ENCODE results near the gene TLE3. TPM values are rescaled to one million over a fixed set of nuclear protein-coding genes. Genes with fewer than 3 reads are reported as not detected.
A peak's percentile ranks its signal among the peaks of the same experiment; 100 is the strongest.
"Not testable (repeated sequence)": the region's sequence is repeated elsewhere in the genome, so short reads cannot be mapped to it uniquely, and the experiment has no call there.

The TLE3 gene
- total and polyA plus RNA-seq, 2 experiments from 2014 or later = 20.5 to 38.2 TPM

- H3K4me1 ChIP-seq (ENCODE audit: low read depth) = no peaks in the 10 kb centered on the region
- H3K4me3 ChIP-seq = no peak overlapping the region
- DNase-seq (ENCODE audit: low read depth in 1 of 2, low spot score in 1 of 2) = no peak
- peaks cover 26% of the 10 kb centered on the region for H3K27me3 ChIP-seq
- no peaks in the 10 kb centered on the region for H3K9me3 ChIP-seq (ENCODE audit: low read depth)
- H3K27ac ChIP-seq = no peak overlapping the region
- H3K36me3 ChIP-seq = no peaks in the 10 kb centered on the region
- TF ChIP-seq CTCF (IDR thresholded peaks at IDR 0.05; ENCODE audit: low read depth, low read length) = no peak
These were observed 16.5 kb upstream of the TLE3 start for GRCh38 chr15:70114221-70114620.

GRCh38 chr15:70113304-70113700, 15.6 kb upstream of the TLE3 start:
- no peaks in the 10 kb centered on the region for H3K9me3 ChIP-seq (ENCODE audit: low read depth)
- TF ChIP-seq CTCF (IDR thresholded peaks at IDR 0.05; ENCODE audit: low read depth, low read length) = no peak

GRCh38 chr15:70112572-70113303, 15.0 kb upstream of the TLE3 start:
- H3K36me3 ChIP-seq; H3K4me3 ChIP-seq; H3K27ac ChIP-seq; DNase-seq (ENCODE audit: low read depth in 1 of 2, low spot score in 1 of 2); H3K9me3 ChIP-seq (ENCODE audit: low read depth); H3K4me1 ChIP-seq (ENCODE audit: low read depth): not testable (repeated sequence)
- peaks cover 17% of the 10 kb centered on the region for H3K27me3 ChIP-seq

More at GRCh38 chr15:70113304-70113700, 15.6 kb upstream of the TLE3 start:
- Histone ChIP-seq H3K4me3 (no peak overlapping the region), H3K27ac (no peak overlapping the region), H3K4me1 (ENCODE audit: low read depth) (no peaks in the 10 kb centered on the region), H3K27me3 (peaks cover 19% of the 10 kb centered on the region), H3K36me3 (no peaks in the 10 kb centered on the region)
- no peak for DNase-seq (ENCODE audit: low read depth in 1 of 2, low spot score in 1 of 2)

- H3K9me3 ChIP-seq (ENCODE audit: low read depth) = no peaks in the 10 kb centered on the region
- TF ChIP-seq CTCF (IDR thresholded peaks at IDR 0.05; ENCODE audit: low read depth, low read length) = no peak
- no peaks in the 10 kb centered on the region for H3K36me3 ChIP-seq
- H3K27ac ChIP-seq = peak overlapping the region; percentile 92
- DNase-seq (ENCODE audit: low read depth in 1 of 2, low spot score in 1 of 2) = no peak
- H3K27me3 ChIP-seq = peaks cover 15% of the 10 kb centered on the region
- H3K4me1 ChIP-seq (ENCODE audit: low read depth) = no peaks in the 10 kb centered on the region
- H3K4me3 ChIP-seq = no peak overlapping the region
These were observed 14.3 kb upstream of the TLE3 start for GRCh38 chr15:70112074-70112395.

- Histone ChIP-seq H3K36me3 (no peaks in the 10 kb centered on the region), H3K27ac (peak overlapping the region; percentile 92), H3K4me3 (peak overlapping the region; percentile 2), H3K9me3 (ENCODE audit: low read depth) (no peaks in the 10 kb centered on the region), H3K4me1 (ENCODE audit: low read depth) (no peaks in the 10 kb centered on the region), H3K27me3 (peaks cover 9% of the 10 kb centered on the region)
- TF ChIP-seq CTCF (IDR thresholded peaks at IDR 0.05; ENCODE audit: low read depth, low read length) = no peak
- DNase-seq (ENCODE audit: low read depth in 1 of 2, low spot score in 1 of 2) = peak; percentile 90 to 94
These were observed 13.7 kb upstream of the TLE3 start for GRCh38 chr15:70111203-70112073.

- DNase-seq (ENCODE audit: low read depth in 1 of 2, low spot score in 1 of 2) = no peak
- Histone ChIP-seq H3K9me3 (ENCODE audit: low read depth) (no peaks in the 10 kb centered on the region), H3K4me3 (no peak overlapping the region), H3K27ac (no peak overlapping the region), H3K4me1 (ENCODE audit: low read depth) (no peaks in the 10 kb centered on the region), H3K36me3 (no peaks in the 10 kb centered on the region), H3K27me3 (peaks cover 1% of the 10 kb centered on the region)
- TF ChIP-seq CTCF (IDR thresholded peaks at IDR 0.05; ENCODE audit: low read depth, low read length) = no peak
These were observed 12.3 kb upstream of the TLE3 start for GRCh38 chr15:70109978-70110377.
